ENCODE results near the gene B3GAT2.
A peak's percentile ranks its signal among the peaks of the same experiment; 100 is the strongest.

B3GAT2 gene

GRCh38 chr6:70903665-70904452 is 53.0 kb downstream of the B3GAT2 start:
- no peak for TF ChIP-seq CTCF (IDR thresholded peaks at IDR 0.05; ENCODE audit: low read depth, low read length, missing control alignments)
- no peak for DNase-seq (ENCODE audit: extremely low read depth, low read depth)
- no peak overlapping the region for H3K4me3 ChIP-seq (replicated peaks; ENCODE audit: low read depth, low read length)

GRCh38 chr6:70901324-70901723 is 55.5 kb downstream of the B3GAT2 start:
- DNase-seq (ENCODE audit: extremely low read depth, low read depth): no peak
- peak; percentile 25 for TF ChIP-seq CTCF (IDR thresholded peaks at IDR 0.05; ENCODE audit: low read depth, low read length, missing control alignments)
- H3K4me3 ChIP-seq (replicated peaks; ENCODE audit: low read depth, low read length): no peak overlapping the region

- no peak overlapping the region for H3K4me3 ChIP-seq (replicated peaks; ENCODE audit: low read depth, low read length)
- DNase-seq (ENCODE audit: extremely low read depth, low read depth): no peak
- no peak for TF ChIP-seq CTCF (IDR thresholded peaks at IDR 0.05; ENCODE audit: low read depth, low read length, missing control alignments)
Observed at GRCh38 chr6:70900047-70900446, 56.8 kb downstream of the B3GAT2 start.

- no peak overlapping the region for H3K4me3 ChIP-seq (replicated peaks; ENCODE audit: low read depth, low read length)
- TF ChIP-seq CTCF (IDR thresholded peaks at IDR 0.05; ENCODE audit: low read depth, low read length, missing control alignments): no peak
- DNase-seq (ENCODE audit: extremely low read depth, low read depth): peak; percentile 12
Observed at GRCh38 chr6:70894001-70894400, 62.9 kb downstream of the B3GAT2 start.

- no peak for DNase-seq (ENCODE audit: extremely low read depth, low read depth)
- no peak overlapping the region for H3K4me3 ChIP-seq (replicated peaks; ENCODE audit: low read depth, low read length)
- no peak for TF ChIP-seq CTCF (IDR thresholded peaks at IDR 0.05; ENCODE audit: low read depth, low read length, missing control alignments)
Observed at GRCh38 chr6:70889270-70889669, 67.6 kb downstream of the B3GAT2 start.

GRCh38 chr6:70886661-70887060 is 70.2 kb downstream of the B3GAT2 start:
- DNase-seq (ENCODE audit: extremely low read depth, low read depth): no peak
- no peak overlapping the region for H3K4me3 ChIP-seq (replicated peaks; ENCODE audit: low read depth, low read length)
- TF ChIP-seq CTCF (IDR thresholded peaks at IDR 0.05; ENCODE audit: low read depth, low read length, missing control alignments): no peak

GRCh38 chr6:70886071-70886470 is 70.8 kb downstream of the B3GAT2 start:
- no peak overlapping the region for H3K4me3 ChIP-seq (replicated peaks; ENCODE audit: low read depth, low read length)
- DNase-seq (ENCODE audit: extremely low read depth, low read depth): no peak
- TF ChIP-seq CTCF (IDR thresholded peaks at IDR 0.05; ENCODE audit: low read depth, low read length, missing control alignments): no peak

Data from HFF-Myc (cell line).